K562 (cell line): ENCODE data around the gene BARX2.

Experiments used
- CTCF ChIP-seq, 3 experiments: IDR thresholded peaks in 2 of 3; conservative IDR thresholded peaks in 1 of 3; 2 replicates each; pipeline ENCODE4 v1.5.1; 2011 to 2012; ENCODE audit warnings: low read length in 3 of 3, mild to moderate bottlenecking in 3 of 3, control low read depth in 2 of 3, improper control_type of control experiment in 1 of 3, inconsistent platforms in 1 of 3, low read depth in 1 of 3, mixed read lengths in 1 of 3, moderate library complexity in 1 of 3; ENCODE audit not compliant: insufficient read depth in 2 of 3
- ZNF354B ChIP-seq: fragments of 250-450 bp; sonication (Bioruptor Pico); IDR thresholded peaks from 2 replicates; pipeline ENCODE4 v1.4.0; 2020

- TF ChIP-seq ZNF354B (CRISPR knock-in tag) (no peak), CTCF (IDR thresholded peaks at IDR 0.05 in 2 of 3, conservative IDR thresholded peaks at IDR 0.05 in 1 of 3; ENCODE audit: insufficient read depth in 2 of 3, low read depth in 1 of 3, low read length in 3 of 3) (no peak)
Observed at GRCh38 chr11:129386795-129387397, 11.2 kb downstream of the BARX2 start.
